ENCODE measurements around the gene REG4. TPM values are rescaled to one million over a fixed set of nuclear protein-coding genes. Genes with fewer than 3 reads are reported as not detected.

REG4 gene
- total and polyA plus RNA-seq, 2 of the 13 experiments (the other 11 are each of a cell fraction or from before 2014, with no cell fraction given) = not detected

DNA sequence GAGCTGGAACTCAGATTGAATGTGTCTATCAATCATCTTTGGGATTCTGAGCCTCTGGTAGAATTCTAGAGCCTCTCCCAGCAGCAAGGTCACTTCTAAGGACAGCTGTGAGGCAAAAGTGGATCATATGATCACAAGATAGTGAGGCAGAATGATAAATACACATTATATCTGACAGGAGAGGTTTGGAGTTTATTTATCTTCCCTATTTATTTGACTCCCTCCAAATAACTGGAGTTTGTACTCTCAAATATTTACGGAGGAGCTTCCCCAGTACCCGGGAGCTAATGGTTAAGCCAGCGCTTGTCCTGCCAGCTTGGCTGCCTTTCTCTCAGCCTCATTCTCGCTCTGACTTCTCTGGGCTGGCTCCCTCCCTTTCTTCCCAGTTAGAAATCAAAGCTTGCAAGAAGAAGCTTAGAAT lies 44.9 kb downstream of the REG4 start (continued):
- TF ChIP-seq, protein P1, sequence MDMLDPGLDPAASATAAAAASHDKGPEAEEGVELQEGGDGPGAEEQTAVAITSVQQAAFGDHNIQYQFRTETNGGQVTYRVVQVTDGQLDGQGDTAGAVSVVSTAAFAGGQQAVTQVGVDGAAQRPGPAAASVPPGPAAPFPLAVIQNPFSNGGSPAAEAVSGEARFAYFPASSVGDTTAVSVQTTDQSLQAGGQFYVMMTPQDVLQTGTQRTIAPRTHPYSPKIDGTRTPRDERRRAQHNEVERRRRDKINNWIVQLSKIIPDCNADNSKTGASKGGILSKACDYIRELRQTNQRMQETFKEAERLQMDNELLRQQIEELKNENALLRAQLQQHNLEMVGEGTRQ (IDR thresholded peaks at IDR 0.05; ENCODE audit: low read depth, low read length) = no peak
- TF ChIP-seq, protein P1 (CRISPR knock-in tag; IDR thresholded peaks at IDR 0.05; ENCODE audit: borderline replicate concordance) = no peak; the same call in 1 of the 2 replicates
- TF ChIP-seq, protein P2, sequence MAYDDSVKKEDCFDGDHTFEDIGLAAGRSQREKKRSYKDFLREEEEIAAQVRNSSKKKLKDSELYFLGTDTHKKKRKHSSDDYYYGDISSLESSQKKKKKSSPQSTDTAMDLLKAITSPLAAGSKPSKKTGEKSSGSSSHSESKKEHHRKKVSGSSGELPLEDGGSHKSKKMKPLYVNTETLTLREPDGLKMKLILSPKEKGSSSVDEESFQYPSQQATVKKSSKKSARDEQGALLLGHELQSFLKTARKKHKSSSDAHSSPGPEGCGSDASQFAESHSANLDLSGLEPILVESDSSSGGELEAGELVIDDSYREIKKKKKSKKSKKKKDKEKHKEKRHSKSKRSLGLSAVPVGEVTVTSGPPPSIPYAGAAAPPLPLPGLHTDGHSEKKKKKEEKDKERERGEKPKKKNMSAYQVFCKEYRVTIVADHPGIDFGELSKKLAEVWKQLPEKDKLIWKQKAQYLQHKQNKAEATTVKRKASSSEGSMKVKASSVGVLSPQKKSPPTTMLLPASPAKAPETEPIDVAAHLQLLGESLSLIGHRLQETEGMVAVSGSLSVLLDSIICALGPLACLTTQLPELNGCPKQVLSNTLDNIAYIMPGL (CRISPR knock-in tag; IDR thresholded peaks at IDR 0.05; ENCODE audit: borderline replicate concordance in 1 of 2, low read depth in 1 of 2) = no peak
- TF ChIP-seq ZNF264 (CRISPR knock-in tag; IDR thresholded peaks at IDR 0.05) (peak; percentile 49; the same call in 1 of the 2 replicates), PITX1 (CRISPR knock-in tag; IDR thresholded peaks at IDR 0.05) (no peak; the same call in 1 of the 2 replicates), SMC3 (IDR thresholded peaks at IDR 0.05; ENCODE audit: low read length) (peak; percentile 18; the same call in 1 of the 2 replicates), ZNF180 (CRISPR knock-in tag; IDR thresholded peaks at IDR 0.05; ENCODE audit: borderline replicate concordance, low read depth) (no peak), NR2F6 (IDR thresholded peaks at IDR 0.05) (peak; percentile 72), NR2F6 (CRISPR knock-in tag; IDR thresholded peaks at IDR 0.05) (no peak; the same call in none of the 2 replicates), MBD4 (IDR thresholded peaks at IDR 0.05; ENCODE audit: borderline replicate concordance, low read length) (0 out of 2 replicates have a peak, but pooled peaks have one; percentile 51), SPEN (CRISPR knock-in tag; IDR thresholded peaks at IDR 0.05; ENCODE audit: low read depth) (no peak), SMAD3 (CRISPR knock-in tag; IDR thresholded peaks at IDR 0.05) (no peak), SOX13 (IDR thresholded peaks at IDR 0.05) (no peak), SOX13 (CRISPR knock-in tag; conservative IDR thresholded peaks at IDR 0.05 in 1 of 2, IDR thresholded peaks at IDR 0.05 in 1 of 2) (peak in 1 of 2 experiments; percentile 87; a peak in 2 of 4 replicates), SKI (IDR thresholded peaks at IDR 0.05; ENCODE audit: partially characterized antibody) (peak; percentile 33), FOXA3 (CRISPR knock-in tag; IDR thresholded peaks at IDR 0.05) (peak; percentile 95), NCOR1 (IDR thresholded peaks at IDR 0.05; ENCODE audit: borderline replicate concordance, low read length) (peak; percentile 61; the same call in 1 of the 2 replicates), FOXA1 (IDR thresholded peaks at IDR 0.05) (peak; percentile 81), FOXA1 (CRISPR knock-in tag; IDR thresholded peaks at IDR 0.05) (peak; percentile 87)
- TF ChIP-seq, protein P3, sequence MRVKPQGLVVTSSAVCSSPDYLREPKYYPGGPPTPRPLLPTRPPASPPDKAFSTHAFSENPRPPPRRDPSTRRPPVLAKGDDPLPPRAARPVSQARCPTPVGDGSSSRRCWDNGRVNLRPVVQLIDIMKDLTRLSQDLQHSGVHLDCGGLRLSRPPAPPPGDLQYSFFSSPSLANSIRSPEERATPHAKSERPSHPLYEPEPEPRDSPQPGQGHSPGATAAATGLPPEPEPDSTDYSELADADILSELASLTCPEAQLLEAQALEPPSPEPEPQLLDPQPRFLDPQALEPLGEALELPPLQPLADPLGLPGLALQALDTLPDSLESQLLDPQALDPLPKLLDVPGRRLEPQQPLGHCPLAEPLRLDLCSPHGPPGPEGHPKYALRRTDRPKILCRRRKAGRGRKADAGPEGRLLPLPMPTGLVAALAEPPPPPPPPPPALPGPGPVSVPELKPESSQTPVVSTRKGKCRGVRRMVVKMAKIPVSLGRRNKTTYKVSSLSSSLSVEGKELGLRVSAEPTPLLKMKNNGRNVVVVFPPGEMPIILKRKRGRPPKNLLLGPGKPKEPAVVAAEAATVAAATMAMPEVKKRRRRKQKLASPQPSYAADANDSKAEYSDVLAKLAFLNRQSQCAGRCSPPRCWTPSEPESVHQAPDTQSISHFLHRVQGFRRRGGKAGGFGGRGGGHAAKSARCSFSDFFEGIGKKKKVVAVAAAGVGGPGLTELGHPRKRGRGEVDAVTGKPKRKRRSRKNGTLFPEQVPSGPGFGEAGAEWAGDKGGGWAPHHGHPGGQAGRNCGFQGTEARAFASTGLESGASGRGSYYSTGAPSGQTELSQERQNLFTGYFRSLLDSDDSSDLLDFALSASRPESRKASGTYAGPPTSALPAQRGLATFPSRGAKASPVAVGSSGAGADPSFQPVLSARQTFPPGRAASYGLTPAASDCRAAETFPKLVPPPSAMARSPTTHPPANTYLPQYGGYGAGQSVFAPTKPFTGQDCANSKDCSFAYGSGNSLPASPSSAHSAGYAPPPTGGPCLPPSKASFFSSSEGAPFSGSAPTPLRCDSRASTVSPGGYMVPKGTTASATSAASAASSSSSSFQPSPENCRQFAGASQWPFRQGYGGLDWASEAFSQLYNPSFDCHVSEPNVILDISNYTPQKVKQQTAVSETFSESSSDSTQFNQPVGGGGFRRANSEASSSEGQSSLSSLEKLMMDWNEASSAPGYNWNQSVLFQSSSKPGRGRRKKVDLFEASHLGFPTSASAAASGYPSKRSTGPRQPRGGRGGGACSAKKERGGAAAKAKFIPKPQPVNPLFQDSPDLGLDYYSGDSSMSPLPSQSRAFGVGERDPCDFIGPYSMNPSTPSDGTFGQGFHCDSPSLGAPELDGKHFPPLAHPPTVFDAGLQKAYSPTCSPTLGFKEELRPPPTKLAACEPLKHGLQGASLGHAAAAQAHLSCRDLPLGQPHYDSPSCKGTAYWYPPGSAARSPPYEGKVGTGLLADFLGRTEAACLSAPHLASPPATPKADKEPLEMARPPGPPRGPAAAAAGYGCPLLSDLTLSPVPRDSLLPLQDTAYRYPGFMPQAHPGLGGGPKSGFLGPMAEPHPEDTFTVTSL (CRISPR knock-in tag; IDR thresholded peaks at IDR 0.05; ENCODE audit: borderline replicate concordance) = peak; percentile 94
- TF ChIP-seq, protein P4, sequence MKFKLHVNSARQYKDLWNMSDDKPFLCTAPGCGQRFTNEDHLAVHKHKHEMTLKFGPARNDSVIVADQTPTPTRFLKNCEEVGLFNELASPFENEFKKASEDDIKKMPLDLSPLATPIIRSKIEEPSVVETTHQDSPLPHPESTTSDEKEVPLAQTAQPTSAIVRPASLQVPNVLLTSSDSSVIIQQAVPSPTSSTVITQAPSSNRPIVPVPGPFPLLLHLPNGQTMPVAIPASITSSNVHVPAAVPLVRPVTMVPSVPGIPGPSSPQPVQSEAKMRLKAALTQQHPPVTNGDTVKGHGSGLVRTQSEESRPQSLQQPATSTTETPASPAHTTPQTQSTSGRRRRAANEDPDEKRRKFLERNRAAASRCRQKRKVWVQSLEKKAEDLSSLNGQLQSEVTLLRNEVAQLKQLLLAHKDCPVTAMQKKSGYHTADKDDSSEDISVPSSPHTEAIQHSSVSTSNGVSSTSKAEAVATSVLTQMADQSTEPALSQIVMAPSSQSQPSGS (CRISPR knock-in tag; IDR thresholded peaks at IDR 0.05) = 0 out of 2 replicates have a peak, but pooled peaks have one; percentile 34

All from HepG2 (cell line).